ENCODE measurements around the gene DCST2. TPM values are rescaled to one million over a fixed set of nuclear protein-coding genes. Genes with fewer than 3 reads are reported as not detected.
A peak's percentile ranks its signal among the peaks of the same experiment; 100 is the strongest.

The DCST2 gene
- total and polyA plus RNA-seq, 9 of the 15 experiments (the other 6 are each of a cell fraction or from before 2014, with no cell fraction given), result 0.09 to 0.49 (median 0.11) TPM; not detected in 3

GRCh38 chr1:155077758-155078445 lies 44.3 kb upstream of the DCST2 start:
- 26% methylated on average over 4 of the region's 4 CpGs for WGBS (ENCODE audit: insufficient coverage, low coverage, missing lambda C conversion rate)
- intact Hi-C loops (cut with micrococcal nuclease) (loop anchor here (5.0 kb wide), 1 partner anchor 76 kb away; the partner anchor contains the start of gene ZBTB7B), in situ Hi-C loops (cut with MboI) (no loop called here)
- POLR2A ChIA-PET, result interaction anchor here (0.5 to 1.7 kb wide), 3 partner anchors 25 to 95 kb away, joined by 3 to 5 read pairs (median 3); partner anchors contain the start of gene KRTCAP2
- Histone ChIP-seq H3K9me1 (ENCODE audit: control insufficient read depth, insufficient read depth, low read length) (peaks cover 6% of the 10 kb centered on the region), H3K4me1 (replicated peaks in 1 of 2; ENCODE audit: control insufficient read depth in 2 of 2, insufficient read depth in 2 of 2, low read length in 2 of 2) (peaks cover 37 to 60% of the 10 kb centered on the region in 2 experiments), H3K4me2 (ENCODE audit: insufficient read depth, low read length) (peak overlapping the region; percentile 66), H3K79me2 (ENCODE audit: control insufficient read depth, insufficient read depth, low read length) (peaks cover 3% of the 10 kb centered on the region; the same call in 2 of the 3 replicates), H2AFZ (ENCODE audit: low read depth, low read length) (peak overlapping the region; percentile 87), H3K36me3 (ENCODE audit: control insufficient read depth, insufficient read depth, low read length) (no peaks in the 10 kb centered on the region), H3K27ac (ENCODE audit: extremely low read depth, low read depth, low read length) (peak overlapping the region; percentile 34), H3K4me3 (peak overlapping the region; percentile 51; the same call in 1 of the 2 replicates), H3K27me3 (ENCODE audit: control insufficient read depth in 2 of 2, insufficient read depth in 2 of 2, low read length in 2 of 2) (peaks cover 3 to 8% of the 10 kb centered on the region in 2 experiments; a peak in 2 of 5 replicates), H4K20me1 (replicated peaks; ENCODE audit: control insufficient read depth, insufficient read depth, low read length) (peaks cover 11% of the 10 kb centered on the region), H3K9me3 (replicated peaks; ENCODE audit: control insufficient read depth, insufficient read depth, low read depth, low read length) (no peaks in the 10 kb centered on the region), H3K9ac (ENCODE audit: insufficient read depth in 1 of 2, low read depth in 2 of 2, low read length in 2 of 2) (peak overlapping the region; percentile 52 to 88; a peak in 3 of 4 replicates)
- no peak for FAIRE-seq
- DNase-seq (ENCODE audit: extremely low read depth in 1 of 4, low spot score in 3 of 4), result peak in 1 of 4 experiments; percentile 47
- CTCF ChIA-PET (ENCODE audit: low intra/inter-chr PET ratio), result interaction anchor here (0.6 to 9.0 kb wide), 2 partner anchors 15 to 1124 kb away, joined by 3 to 153 read pairs; partner anchors contain the start of gene EFNA4
- BruUV-seq (replicated peaks), result no TSS peak
- ATAC-seq, result no peak
- TF ChIP-seq ZNF696 (CRISPR knock-in tag; conservative IDR thresholded peaks at IDR 0.05) (no peak), FOSL1 (tag; conservative IDR thresholded peaks at IDR 0.05) (no peak), HSF4 (CRISPR knock-in tag; IDR thresholded peaks at IDR 0.05; ENCODE audit: borderline replicate concordance) (no peak), MXD1 (CRISPR knock-in tag; IDR thresholded peaks at IDR 0.05; ENCODE audit: borderline replicate concordance, poor library complexity, severe bottlenecking) (no peak), ELF1 (tag; IDR thresholded peaks at IDR 0.05) (no peak), ELF4 (CRISPR knock-in tag; IDR thresholded peaks at IDR 0.05) (peak; percentile 56; the same call in 1 of the 2 replicates), ZNF445 (CRISPR knock-in tag; IDR thresholded peaks at IDR 0.05; ENCODE audit: low read depth) (no peak), NFIC (IDR thresholded peaks at IDR 0.05) (no peak), HLTF (IDR thresholded peaks at IDR 0.05) (0 out of 2 replicates have a peak, but pooled peaks have one; percentile 50), TBP (optimal IDR thresholded peaks at IDR 0.05; ENCODE audit: low read depth, low read length) (no peak), ZNF695 (CRISPR knock-in tag; IDR thresholded peaks at IDR 0.05) (no peak), POLR2AphosphoS5 (IDR thresholded peaks at IDR 0.05; ENCODE audit: control insufficient read depth, insufficient read depth, low read depth, low read length) (no peak), LCOR (CRISPR knock-in tag; IDR thresholded peaks at IDR 0.05) (no peak)
- TF ChIP-seq, protein P1, sequence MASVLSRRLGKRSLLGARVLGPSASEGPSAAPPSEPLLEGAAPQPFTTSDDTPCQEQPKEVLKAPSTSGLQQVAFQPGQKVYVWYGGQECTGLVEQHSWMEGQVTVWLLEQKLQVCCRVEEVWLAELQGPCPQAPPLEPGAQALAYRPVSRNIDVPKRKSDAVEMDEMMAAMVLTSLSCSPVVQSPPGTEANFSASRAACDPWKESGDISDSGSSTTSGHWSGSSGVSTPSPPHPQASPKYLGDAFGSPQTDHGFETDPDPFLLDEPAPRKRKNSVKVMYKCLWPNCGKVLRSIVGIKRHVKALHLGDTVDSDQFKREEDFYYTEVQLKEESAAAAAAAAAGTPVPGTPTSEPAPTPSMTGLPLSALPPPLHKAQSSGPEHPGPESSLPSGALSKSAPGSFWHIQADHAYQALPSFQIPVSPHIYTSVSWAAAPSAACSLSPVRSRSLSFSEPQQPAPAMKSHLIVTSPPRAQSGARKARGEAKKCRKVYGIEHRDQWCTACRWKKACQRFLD (CRISPR knock-in tag; IDR thresholded peaks at IDR 0.05), result no peak
- TF ChIP-seq, protein P2, sequence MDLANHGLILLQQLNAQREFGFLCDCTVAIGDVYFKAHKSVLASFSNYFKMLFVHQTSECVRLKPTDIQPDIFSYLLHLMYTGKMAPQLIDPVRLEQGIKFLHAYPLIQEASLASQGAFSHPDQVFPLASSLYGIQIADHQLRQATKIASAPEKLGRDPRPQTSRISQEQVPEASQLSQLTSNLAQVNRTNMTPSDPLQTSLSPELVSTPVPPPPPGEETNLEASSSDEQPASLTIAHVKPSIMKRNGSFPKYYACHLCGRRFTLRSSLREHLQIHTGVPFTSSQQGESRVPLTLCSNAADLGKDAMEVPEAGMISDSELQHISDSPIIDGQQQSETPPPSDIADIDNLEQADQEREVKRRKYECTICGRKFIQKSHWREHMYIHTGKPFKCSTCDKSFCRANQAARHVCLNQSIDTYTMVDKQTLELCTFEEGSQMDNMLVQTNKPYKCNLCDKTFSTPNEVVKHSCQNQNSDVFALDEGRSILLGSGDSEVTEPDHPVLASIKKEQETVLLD (IDR thresholded peaks at IDR 0.05), result 0 out of 2 replicates have a peak, but pooled peaks have one; percentile 24
- TF ChIP-seq, protein P3, sequence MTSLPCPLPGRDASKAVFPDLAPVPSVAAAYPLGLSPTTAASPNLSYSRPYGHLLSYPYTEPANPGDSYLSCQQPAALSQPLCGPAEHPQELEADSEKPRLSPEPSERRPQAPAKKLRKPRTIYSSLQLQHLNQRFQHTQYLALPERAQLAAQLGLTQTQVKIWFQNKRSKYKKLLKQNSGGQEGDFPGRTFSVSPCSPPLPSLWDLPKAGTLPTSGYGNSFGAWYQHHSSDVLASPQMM (CRISPR knock-in tag; IDR thresholded peaks at IDR 0.05), result no peak

Data from K562 (cell line).